Right ventricle myocardium superior (tissue), 1 donor: Measurements from ENCODE around the gene C12orf75. TPM values are rescaled to one million over a fixed set of nuclear protein-coding genes. Genes with fewer than 3 reads are reported as not detected.
"Not testable (repeated sequence)": the region's sequence is repeated elsewhere in the genome, so short reads cannot be mapped to it uniquely, and the experiment has no call there.

Experiments used
- ATAC-seq: fragments of 200-7000 bp; cut with Tn5 transposase; one replicate; pipeline ENCODE4 v1.9.1; 2020; ENCODE audit warnings: mild to moderate bottlenecking; ENCODE audit not compliant: poor library complexity
- DNase-seq: peaks from one replicate; pipeline ENCODE4 v3.0.0-alpha.2; 2020
- intact Hi-C: fragments of 100-400 bp; cut with DNase I; formaldehyde crosslinking; loops from one replicate; pipeline ENCODE4 v1.11.2; 2022
- total RNA-seq: library from RNA; stranded (reverse); fragmentation: NEBNext Ultra II Directional; extraction: Animal tissue kit (Norgen Biotek cat#: 25700); gene quantifications from one replicate; pipeline ENCODE4 v1.2.1, GENCODE V29; 2021
- donor health status: DM: no; HTN: yes; CAD: no; lungs with severe emphysema.

Gene C12orf75
- total RNA-seq, 1 donor from 2014 or later = 0.97 TPM

- DNase-seq, ATAC-seq, intact Hi-C loops: not testable (repeated sequence)
These were observed 22.7 kb upstream of the C12orf75 start for GRCh38 chr12:105307601-105308314.

GRCh38 chr12:105308839-105309238 is 21.7 kb upstream of the C12orf75 start:
- ATAC-seq, DNase-seq, intact Hi-C loops: not testable (repeated sequence)

- ATAC-seq, DNase-seq, intact Hi-C loops: not testable (repeated sequence)
These were observed 21.1 kb upstream of the C12orf75 start for GRCh38 chr12:105309384-105309783.

- intact Hi-C loops, ATAC-seq, DNase-seq: not testable (repeated sequence)
These were observed 19.9 kb upstream of the C12orf75 start for GRCh38 chr12:105310476-105311085.

- intact Hi-C loops, ATAC-seq, DNase-seq: not testable (repeated sequence)
These were observed 18.6 kb upstream of the C12orf75 start for GRCh38 chr12:105311936-105312335.

GRCh38 chr12:105313755-105314154 is 16.7 kb upstream of the C12orf75 start:
- intact Hi-C loops, DNase-seq, ATAC-seq: not testable (repeated sequence)

GRCh38 chr12:105315130-105315529 is 15.4 kb upstream of the C12orf75 start:
- ATAC-seq (no peak), DNase-seq (no peak)
- intact Hi-C loops = no loop called here

- intact Hi-C loops = no loop called here
- ATAC-seq (no peak), DNase-seq (no peak)
These were observed 14.8 kb upstream of the C12orf75 start for GRCh38 chr12:105315726-105316125.

- intact Hi-C loops = no loop called here
- no peak for ATAC-seq
These were observed 13.3 kb upstream of the C12orf75 start for GRCh38 chr12:105316931-105317852.

GRCh38 chr12:105317942-105318621 is 12.4 kb upstream of the C12orf75 start:
- DNase-seq = no peak
- no peak for ATAC-seq
- intact Hi-C loops = no loop called here

More at GRCh38 chr12:105316931-105317852, 13.3 kb upstream of the C12orf75 start:
- no peak for DNase-seq

GRCh38 chr12:105318651-105319483 is 11.6 kb upstream of the C12orf75 start:
- intact Hi-C loops = no loop called here
- no peak for ATAC-seq
- DNase-seq = no peak

GRCh38 chr12:105319691-105320209 is 10.7 kb upstream of the C12orf75 start:
- intact Hi-C loops = no loop called here
- no peak for DNase-seq
- ATAC-seq = no peak

GRCh38 chr12:105321125-105321524 is 9.4 kb upstream of the C12orf75 start:
- intact Hi-C loops = no loop called here
- DNase-seq (no peak), ATAC-seq (no peak)

- intact Hi-C loops = no loop called here
- ATAC-seq (no peak), DNase-seq (no peak)
These were observed 8.4 kb upstream of the C12orf75 start for GRCh38 chr12:105322070-105322469.

GRCh38 chr12:105324704-105325103 is 5.8 kb upstream of the C12orf75 start:
- ATAC-seq (no peak), DNase-seq (no peak)
- intact Hi-C loops = no loop called here

GRCh38 chr12:105325117-105325516 is 5.4 kb upstream of the C12orf75 start:
- ATAC-seq (no peak), DNase-seq (no peak)
- intact Hi-C loops = no loop called here

- DNase-seq (no peak), ATAC-seq (no peak)
- intact Hi-C loops = no loop called here
These were observed 587 bp upstream of the C12orf75 start for GRCh38 chr12:105329926-105330282.
